Activated T-helper 1 cell treated with Interleukin-2 at 50 U/mL for 16 hours (primary cell): Measurements from ENCODE around the gene PRKACA.
"Not testable (repeated sequence)": the region's sequence is repeated elsewhere in the genome, so short reads cannot be mapped to it uniquely, and the experiment has no call there.

ENCODE experiments used
- DNase-seq: peaks from one replicate; pipeline ENCODE4 v3.0.0-alpha.2; 2020; ENCODE audit warnings: low read depth

The PRKACA gene

DNA sequence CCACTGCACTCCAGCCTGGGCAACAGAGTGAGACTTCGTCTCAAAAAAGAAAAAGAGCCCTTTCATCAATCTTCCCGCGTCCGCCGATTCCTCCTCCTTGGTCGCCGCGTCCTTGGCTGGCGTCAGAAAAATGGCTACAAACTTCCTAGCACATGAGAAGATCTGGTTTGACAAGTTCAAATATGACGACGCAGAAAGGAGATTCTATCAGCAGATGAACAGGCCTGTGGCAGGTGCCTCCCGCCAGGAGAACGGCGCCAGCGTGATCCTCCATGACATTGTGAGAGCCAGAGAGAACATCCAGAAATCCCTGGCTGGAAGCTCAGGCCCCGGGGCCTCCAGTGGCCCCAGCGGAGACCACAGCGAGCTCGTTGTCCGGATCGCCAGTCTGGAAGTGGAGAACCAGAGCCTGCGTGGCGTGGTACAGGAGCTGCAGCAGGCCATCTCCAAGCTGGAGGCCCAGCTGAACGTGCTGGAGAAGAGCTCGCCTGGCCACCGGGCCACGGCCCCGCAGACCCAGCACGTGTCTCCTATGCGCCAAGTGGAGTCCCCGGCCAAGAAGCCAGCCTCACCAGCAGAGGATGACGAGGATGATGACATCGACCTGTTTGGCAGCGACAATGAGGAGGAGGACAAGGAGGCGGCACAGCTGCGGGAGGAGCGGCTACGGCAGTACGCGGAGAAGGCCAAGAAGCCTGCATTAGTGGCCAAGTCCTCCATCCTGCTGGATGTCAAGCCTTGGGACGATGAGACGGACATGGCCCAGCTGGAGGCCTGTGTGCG lies 47.1 kb downstream of the PRKACA start:
- DNase-seq: no peak

DNA sequence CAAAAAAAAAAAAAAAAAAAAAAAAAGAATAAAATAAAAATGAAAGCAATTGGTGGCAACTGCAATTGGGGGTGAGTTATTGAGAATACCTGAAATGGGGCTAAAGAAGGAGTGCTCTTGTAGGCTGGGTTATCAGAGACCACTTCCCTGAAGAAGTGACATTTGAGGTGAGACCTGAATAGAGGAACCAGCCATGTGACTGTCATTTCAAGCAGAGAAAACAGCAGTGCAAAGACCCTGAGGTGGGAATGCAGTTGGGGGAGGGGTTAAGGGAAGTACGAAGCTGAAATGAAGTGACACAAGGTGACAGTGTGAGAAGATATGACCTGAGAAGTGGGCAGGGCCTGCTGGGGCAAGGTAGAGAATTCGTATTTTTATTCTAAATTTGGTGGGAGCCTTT lies 51.4 kb downstream of the PRKACA start:
- DNase-seq: no peak

DNA sequence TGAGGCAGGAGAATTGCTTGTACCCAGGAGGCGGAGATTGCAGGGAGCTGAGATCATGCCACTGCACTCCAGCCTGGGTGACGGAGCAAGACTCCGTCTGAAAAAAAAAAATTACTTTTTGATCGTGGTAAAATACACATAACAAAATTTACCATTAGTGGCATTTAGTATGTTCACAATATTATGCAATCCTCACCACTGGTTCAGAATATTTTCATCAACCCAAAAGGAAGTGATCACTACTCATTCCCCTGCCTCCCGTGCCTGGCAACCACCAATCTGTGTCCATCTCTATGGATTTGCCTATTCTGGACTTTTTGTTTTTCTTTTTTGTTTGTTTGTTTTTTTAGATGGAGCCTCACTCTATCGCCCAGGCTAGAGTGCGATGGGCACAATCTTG lies 54.5 kb downstream of the PRKACA start:
- no peak for DNase-seq

DNA sequence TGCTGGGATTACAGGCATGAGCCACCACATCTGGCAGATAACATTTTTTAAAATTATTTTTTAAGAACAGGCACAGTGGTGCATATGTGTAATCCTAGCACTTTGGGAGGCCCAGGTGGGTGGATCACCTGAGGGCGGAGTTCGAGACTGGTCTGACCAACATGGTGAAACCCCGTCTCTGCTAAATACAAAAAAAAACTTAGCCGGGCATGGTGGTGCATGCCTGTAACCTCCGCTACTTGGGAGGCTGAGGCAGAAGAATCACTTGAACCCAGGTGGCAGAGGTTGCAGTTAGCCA lies 55.1 kb downstream of the PRKACA start:
- DNase-seq: no peak

DNA sequence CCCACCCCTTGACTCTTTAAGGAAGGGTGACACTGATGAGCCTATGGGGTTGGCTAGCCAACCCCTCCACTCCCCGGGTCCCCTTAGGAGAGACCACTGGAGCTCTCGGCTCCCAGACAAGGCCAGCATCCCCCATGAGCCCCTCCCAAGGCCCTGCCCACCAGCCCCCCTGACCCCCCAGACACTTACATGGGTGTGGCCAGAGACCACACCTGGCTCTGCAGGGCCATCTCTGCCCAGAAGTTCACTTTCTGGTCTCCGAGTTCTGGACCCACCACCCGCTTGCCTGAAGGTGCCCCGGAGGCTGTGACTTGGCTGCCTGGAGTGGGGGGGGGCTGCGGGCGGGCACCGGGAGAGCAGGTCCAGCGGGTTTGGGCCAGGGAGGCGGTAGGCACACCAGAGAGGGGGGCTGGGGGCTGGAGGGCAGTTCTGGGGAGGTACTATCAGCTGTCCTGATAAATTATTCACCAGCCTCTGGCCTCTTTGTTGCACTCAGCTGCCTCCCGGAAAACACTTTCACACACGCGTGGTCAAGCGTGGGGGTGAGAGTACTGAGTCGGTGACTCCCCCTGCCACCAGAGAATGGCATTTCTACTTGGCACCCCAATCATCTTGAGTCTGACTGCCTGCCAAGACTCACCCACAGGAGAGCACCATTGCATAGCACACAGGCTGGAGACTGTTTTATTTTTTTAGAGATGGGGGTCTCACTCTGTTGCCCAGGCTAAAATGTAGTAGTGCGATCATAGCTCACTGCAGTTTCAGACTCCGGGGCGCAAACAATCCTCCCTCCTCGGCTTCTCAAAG lies 55.6 kb downstream of the PRKACA start, which contains the start of gene PALM3:
Gene PALM3, minus strand, starts transcription at position 326 of the 807 bp plus-strand sequence. Its CDS starts 96 bp downstream, at position 230.
- DNase-seq: no peak

DNA sequence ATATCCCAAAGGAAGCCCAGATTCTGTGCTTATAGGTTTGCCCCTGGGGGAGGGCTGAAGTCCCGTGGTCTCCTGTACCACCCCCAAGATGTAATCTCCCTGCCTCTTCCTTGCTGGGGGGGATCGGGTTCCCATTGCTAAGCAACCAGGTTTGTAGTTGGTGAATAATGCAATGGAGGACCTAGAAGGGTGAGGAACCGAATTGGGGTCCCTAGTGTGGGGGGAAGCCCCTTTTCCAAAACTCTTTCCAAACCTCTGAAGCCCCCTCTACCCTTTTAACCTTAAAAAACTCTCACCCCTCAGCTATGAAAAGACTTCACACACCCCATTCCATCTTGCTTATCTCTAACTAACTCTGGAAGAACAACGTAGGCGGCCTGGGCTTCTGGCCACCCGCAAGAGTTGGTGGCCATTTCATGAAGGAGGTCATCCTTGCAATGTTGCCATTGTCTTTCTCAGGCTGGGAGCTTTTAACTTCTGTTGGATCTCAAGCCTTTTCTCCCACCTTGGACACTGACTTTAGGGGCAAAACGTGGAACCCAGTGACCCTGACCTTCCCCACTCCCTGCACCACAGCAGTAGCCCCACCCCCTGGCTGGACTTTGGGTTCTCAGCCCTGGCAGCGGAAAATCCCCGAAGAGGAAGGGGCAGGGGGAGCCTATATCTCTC lies 56.3 kb downstream of the PRKACA start:
- no peak for DNase-seq

GRCh38 chr19:14059652-14060155 lies 57.9 kb downstream of the PRKACA start:
- DNase-seq: no peak

- DNase-seq: no peak
Observed at GRCh38 chr19:14059093-14059480, 58.5 kb downstream of the PRKACA start.

DNA sequence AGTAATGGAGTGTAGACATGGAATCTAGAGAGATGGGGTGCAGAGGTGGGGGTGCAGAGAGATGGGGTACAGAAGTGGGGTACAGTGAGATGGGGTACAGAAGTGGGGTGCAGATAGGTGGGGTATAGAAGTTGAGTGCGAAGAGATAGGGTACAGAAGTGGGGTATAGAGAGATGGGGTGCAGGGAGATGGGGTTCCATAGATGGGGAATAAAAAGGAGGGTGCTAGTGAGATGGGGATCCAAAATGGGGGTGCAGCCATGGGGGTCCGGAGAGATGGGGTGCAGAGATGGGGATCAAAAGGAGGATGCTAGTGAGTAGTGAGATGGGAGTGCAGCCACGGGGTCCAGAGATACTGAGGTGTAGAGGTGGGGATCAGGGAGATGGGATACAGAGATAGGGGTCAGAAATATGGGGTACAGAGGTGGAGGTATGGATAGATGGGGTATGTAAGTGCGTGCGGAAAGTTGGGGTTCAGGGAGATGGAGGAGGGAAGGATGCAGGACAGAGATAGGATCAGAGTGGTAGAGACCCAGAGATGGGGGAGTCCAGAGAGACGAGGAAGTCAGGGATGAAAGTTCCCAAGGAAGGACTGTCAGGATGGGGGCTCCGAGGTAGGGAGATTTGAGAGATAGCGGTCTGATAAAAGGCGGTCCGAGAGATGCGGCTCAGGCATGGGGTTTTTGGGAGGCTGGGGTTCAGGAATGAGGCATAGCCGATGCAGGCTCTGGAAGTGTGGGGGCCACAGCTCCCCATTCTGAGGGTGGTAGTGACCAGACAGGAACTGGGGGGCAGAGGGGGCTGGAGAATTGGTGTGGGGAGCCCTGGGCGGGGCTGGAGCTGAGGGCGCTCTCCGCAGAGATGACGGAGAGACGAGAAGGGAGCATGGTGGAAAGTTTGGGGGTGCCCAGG lies 59.1 kb downstream of the PRKACA start:
- no peak for DNase-seq

- no peak for DNase-seq
Observed at GRCh38 chr19:14056741-14057356, 60.7 kb downstream of the PRKACA start.

DNA sequence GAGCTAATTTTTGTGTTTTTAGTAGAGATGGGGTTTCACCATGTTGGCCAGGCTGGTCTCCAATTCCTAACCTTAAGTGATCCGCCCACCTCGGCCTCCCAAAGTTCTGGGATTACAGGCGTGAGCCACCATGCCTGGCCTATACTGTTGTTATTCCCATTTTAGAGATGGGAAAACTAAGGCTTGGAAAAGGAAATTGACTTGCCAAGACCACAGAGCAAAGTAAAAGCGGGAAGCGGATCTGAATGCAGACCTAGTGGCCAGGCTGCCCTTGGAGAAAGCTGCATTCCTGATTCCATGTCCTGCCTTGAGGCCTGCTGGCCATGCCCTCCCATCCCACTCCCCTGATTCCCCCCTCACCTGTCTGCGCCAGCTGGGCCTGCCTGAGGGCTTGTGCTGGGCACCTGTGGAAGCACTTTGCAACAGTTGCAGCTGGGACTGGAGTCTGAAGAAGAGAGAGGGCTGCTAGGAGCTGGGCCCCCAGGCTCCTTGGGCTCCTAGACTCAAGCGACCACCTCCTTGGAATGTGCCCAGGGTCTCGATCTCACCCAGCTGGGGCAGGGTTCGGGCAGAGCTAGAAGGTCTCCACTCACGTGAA lies 61.4 kb downstream of the PRKACA start:
- no peak for DNase-seq

GRCh38 chr19:14055396-14055795 lies 62.2 kb downstream of the PRKACA start:
- DNase-seq: no peak

DNA sequence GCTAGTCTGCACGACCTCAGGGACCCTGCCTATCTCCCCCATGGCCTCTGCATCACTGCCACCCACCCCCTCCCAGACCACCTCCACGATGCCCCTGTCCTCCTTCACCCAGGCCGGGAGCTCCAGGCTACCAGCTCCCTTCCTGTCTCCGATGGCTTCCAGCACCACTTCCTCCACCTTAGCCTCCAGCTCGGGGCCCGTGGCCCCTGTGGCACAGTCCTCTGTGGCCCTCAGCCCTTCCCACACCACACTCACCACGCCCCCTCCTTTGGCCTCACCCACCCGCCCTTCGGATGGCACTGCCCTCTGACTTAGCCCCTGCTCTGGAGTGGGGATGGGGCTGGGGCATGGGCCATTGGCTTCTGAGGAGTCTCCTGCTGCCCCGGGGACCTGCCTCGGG lies 62.8 kb downstream of the PRKACA start:
- no peak for DNase-seq

DNA sequence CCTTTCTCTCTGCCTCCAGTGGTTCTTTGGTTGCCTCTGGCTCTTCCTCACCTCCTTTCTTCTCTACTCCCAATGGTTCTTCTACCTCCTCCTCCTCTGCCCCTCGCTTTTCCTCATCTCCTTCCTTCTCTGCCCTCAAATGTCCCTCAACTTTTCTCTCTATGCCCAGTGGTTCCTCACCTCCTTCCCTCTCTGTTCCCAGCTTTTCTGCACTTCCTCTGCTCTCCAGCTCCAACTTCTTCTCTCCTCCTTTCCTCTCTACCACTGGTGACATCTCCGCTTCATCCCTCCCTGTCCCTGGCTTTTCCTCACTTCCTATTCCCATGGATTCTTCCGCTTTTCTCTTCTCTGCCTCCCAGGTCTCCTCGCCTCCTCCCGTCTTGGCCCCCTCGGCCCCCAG lies 63.5 kb downstream of the PRKACA start:
- no peak for DNase-seq

DNA sequence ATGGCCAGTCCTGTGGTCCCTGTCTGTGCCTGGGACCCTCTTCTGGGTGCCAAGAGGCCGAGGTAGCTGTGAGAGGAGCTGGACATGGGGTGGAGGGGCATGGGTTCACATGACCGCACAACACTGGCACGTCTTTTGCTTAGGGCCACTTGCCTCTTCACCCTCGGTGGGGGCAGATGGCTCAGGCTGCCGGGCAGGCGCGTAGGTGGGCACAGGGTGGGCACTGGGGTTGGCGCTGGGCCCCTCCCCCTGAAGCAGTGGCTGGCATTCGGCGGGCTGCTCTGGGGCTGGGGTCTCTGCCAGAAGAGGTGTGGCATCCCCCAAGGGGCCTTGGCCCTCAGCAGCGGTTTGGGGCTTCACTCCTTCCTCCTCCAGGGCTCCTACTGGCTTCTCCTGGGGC lies 64.1 kb downstream of the PRKACA start:
- no peak for DNase-seq

DNA sequence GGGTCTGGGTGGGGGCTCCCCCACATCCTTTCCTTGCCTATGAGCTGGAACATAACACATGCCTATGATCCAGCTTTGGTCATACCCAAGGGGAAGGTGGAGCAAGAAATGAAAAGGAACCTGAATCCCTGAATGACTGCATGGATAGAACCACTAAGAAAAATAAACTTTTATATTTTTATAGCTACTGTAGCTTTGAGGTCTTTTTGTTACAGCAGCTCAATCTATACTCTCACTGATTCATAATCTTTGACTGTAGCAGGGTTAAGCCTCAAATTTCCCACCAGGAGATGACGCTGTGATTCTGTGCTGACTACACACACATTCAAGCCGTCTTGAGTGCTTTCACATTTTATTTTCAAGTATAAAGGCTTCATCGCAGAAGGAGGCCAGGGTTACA lies 64.5 kb downstream of the PRKACA start:
- DNase-seq: no peak

DNA sequence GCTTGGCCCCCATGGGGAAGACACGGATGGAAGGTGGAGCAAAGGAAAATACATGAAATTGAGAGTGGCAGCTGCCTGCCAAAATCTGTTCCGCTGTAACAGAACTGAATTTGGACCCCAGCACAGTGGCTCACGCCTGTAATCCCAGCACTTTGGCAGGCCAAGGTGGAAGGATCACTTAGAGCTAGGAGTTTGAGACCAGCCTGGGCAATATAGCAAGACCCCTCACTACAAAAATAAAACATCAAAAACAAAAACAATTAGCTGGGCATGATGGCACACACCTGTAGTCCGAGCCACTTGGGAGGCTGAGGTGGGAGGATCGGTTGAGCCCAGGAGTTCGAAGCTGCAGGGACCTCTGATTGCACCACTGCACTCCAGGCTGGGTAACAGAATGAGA lies 65.1 kb downstream of the PRKACA start:
- DNase-seq: no peak

DNA sequence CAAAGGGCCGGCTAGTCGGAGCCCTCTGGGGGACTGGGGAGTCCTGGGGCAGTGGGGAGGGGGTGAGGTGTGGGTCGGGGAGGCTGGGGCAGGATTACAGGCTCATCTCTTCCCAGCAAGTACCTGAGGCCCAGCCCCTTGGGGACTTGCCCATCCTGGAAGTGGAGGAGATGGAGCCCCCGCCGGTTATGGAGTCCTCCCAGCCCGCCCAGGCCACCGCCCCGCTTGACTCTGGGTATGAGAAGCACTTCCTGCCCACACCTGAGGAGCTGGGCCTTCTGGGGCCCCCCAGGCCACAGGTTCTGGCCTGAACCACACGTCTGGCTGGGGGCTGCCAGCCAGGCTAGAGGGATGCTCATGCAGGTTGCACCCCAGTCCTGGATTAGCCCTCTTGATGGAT lies 65.6 kb downstream of the PRKACA start:
- no peak for DNase-seq

DNA sequence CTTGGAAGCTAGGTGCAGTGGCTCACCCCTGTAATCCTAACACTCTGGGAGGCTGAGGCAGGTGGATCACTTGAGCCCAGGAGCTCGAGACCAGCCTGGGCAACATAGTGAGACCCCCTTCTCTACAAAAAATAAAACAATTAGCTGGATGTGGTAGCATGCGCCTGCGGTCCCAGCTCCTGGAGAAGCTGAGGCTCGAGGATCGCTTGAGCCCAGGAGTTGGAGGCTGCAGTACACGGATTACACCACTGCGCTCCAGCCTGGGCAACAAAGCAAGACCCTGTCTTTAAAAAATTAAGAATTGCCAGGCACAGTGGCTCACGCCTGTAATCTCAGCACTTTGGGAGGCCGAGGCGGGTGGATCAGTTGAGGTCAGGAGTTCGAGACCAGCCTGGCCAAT lies 66.6 kb downstream of the PRKACA start:
- not testable (repeated sequence) for DNase-seq

- DNase-seq: no peak
Observed at GRCh38 chr19:14050512-14050911, 67.0 kb downstream of the PRKACA start.
